Stimulated activated CD8-positive, alpha-beta memory T cell treated with anti-CD3 and anti-CD28 coated beads, Interleukin-4, amount 100 ng/mL, for 48 hours (primary cell): Measurements from ENCODE around the gene ARHGEF12.

ENCODE experiments used
- DNase-seq: peaks from one replicate; pipeline ENCODE4 v3.0.0-alpha.2; 2020

ARHGEF12 gene

DNA sequence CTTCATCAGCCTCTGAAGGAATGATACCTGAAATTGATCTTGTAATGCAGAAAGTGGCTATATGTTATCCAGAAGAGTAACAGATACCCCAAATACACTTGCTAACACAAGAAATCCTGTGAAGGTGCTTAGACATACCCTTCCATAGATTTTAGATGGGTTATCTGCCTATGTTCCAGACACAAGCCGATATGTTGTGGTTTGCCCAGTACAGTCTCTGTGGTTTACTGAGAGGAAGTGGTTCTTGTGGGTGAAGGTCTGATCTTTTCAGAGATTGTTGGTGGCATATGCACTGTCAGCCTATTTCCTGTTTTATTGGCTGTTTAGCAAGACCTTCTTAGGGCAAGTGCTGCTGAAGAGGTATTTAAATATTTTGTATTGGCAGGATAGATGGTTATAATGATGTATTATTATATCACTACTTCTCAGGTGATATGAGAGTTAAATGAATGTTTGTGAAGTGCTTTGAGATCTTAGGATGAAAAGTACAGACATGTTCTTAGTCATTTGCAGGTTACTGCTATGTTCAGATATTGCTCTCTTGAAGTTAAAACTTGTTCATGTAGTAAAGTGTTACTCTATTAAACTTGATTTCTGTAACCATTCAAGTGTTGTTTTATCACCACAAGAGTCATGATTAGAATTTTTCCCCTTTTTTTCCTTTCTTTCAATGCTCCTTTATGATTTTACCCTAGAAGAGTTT, 8.2 kb downstream of the ARHGEF12 start:
- peak; percentile 43 for DNase-seq

DNA sequence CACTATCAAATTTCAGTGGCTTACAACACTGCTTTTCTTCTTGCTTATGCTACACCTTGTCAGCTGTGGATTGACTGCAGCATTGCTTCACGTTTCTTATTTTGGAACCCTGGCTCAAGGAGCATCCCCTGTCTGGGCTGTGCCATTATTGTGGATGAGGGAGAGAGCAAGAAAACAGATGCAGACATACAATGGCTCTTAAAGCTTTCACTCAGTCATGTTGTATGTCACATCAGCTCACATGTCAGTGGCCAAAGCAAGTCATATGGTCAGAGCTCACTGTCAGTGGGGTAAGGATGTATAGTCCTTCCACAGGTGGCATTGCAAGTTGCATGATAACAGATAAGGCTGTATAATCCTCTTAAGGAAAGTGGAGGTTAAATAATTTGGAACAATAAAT, 10.0 kb downstream of the ARHGEF12 start:
- no peak for DNase-seq

DNA sequence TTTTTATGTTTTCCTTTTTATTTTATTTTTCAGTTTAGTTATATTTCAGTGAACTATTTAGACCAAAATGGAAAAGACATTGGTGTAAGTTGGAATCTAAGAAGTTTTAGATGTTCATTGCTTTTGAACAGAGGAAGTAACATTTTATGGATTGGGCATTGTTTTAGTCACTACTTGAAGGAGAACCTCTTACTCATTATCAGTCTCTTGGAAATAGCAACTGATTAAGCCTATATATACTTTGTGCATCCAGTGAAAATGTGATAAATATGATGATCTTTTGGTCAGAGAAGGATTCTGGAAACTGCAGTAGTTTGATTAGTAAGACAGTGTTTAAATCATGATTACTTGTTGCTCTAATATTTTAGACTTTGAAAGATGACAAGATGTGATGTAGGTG, 14.4 kb downstream of the ARHGEF12 start:
- no peak for DNase-seq

DNA sequence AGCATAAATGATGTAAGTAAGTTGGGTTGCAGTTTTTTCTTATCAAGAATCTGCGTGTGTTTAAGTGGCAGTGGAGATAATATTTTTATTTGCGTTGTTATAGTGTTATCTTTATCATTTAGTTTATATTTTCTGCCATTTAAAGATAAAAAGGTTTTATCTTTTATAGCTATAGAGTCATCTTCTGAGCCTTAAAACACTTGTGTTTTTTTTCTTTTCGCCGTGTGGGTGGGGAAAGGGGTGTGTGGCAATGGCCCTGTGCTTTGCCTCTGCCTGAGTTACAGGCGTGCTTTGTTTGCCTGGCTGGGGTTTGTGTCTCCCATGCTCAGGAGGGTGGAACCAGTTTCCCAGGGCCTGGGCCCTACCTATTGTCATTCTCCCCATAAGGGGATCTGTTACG, 16.2 kb downstream of the ARHGEF12 start:
- no peak for DNase-seq

DNA sequence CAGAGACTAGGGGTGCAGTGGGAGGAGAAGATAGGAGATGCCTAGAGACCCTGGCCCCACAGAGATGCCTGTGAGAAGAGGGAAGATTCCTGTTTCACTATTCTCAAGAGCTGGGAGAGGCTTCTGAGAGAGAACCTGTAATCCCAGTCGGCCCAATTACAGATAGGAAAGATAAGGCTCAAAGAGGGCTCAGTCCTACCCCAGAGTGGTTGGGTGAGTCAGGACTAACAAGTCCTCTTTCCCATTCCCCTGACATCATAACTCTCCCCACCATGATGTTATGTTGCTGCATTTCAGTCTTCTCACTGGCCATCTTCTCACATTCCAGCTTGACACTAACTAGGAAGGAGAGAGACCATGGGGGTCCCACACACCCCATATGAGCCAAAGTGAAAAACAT, 17.9 kb downstream of the ARHGEF12 start:
- DNase-seq: no peak

DNA sequence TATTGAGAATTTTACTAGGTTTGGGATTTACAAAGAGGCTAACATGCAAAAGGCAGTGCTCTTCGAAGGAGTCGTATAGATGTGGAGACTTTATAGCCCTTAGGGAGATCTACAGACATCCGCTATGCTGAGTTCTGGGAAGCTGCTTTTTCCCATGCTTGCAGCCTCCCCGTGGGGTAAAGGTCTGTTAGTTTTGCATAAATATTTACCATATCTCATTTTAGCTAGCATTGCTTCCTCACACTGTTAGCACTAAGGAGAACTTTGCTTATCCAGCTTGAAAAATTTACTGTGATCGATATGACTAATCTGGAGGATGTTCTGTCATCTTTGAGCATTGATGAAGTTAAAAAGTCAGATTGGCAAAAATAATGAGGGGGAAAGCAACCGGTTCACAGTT, 18.6 kb downstream of the ARHGEF12 start:
- no peak for DNase-seq

DNA sequence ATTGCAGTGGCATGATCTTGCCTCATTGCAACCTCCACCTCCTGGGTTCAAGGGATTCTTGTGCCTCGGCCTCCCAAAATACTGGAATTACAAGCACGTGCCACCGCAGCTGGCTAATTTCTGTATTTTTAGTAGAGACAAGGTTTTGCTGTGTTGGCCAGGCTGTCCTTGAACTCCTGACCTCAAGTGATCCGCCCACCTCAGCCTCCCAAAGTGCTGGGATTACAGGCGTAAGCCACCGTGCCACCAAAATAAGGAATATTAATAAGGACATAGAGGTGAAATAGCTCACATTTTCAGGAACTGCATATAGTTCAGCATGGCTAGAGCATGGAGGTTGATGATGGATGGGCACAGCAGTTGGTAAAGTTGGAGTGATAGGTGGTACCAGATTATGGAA, 21.4 kb downstream of the ARHGEF12 start:
- no peak for DNase-seq

DNA sequence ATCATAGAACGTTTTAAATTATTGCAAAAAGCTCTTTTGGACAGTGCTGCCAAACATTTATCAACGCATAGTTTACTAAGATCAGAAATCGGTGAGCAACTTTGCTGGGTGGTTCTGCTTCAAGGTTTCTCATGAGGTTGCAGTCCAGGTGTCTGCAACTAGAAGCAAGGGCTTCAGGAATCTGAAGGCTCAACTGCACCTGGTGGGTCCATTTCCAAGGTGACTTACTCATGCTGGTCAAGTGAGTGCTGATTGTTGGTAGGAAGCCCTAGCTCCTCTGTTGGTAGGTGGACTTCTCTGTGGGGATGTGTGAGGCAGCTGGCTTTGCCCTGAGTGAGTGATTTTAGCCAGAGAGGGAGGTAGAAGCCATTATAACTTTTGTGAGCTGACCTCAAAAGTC, 22.5 kb downstream of the ARHGEF12 start:
- DNase-seq: no peak

DNA sequence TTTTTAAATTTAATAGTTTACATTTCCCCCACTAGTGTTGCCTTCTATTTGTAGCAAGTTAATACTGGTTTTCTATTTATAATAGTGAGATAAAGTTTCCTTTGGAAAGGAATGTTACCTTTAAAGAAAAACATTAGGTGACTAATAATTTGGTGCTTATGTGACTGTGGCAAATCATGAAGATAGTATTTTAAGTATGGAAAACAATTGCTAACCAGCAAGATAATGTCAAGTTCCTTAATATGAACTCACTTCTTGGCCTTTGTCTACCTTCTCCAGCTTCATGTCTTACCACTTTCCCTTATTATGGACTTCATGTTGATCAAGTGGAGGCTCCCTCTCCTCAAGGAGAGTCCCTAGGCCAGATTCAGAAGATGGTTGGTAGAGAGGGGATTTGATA, 27.2 kb downstream of the ARHGEF12 start:
- no peak for DNase-seq

DNA sequence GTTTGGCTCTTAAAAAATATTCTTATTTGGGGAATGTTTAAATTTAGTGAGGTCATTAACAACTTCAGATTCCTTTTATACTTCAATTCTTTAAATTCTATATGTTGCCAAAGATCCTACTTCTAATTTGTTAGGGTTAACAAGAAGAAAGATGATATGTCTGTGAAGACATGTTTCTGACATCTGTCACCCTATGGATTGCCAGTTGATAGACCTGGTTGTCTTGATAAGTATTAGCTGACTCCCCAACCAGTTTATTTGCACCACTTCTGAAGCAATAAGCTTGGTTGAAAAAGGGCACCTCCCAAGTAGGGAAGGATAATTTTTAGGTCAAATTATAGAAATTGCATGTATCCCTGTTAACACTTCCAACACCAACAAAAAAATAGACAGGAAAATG, 29.3 kb downstream of the ARHGEF12 start:
- no peak for DNase-seq

DNA sequence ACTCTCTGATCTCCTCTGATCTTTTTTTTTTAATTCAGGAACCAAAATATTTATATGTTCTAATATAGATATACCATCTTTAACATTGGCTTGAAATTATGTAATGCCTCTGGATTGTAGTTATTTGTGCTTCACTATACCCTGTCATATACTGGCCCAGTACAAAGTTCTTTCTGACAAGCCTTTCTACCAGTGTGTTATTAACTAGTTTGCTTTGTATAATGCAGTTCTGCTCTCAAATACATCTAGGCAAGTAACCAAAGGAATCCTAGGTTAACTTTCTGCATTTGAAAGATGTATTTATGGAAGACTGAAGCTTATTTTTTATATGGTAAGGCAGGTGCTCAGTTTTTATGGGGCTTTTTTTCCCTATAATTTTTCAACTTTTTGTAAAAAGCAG, 36.1 kb downstream of the ARHGEF12 start:
- no peak for DNase-seq

DNA sequence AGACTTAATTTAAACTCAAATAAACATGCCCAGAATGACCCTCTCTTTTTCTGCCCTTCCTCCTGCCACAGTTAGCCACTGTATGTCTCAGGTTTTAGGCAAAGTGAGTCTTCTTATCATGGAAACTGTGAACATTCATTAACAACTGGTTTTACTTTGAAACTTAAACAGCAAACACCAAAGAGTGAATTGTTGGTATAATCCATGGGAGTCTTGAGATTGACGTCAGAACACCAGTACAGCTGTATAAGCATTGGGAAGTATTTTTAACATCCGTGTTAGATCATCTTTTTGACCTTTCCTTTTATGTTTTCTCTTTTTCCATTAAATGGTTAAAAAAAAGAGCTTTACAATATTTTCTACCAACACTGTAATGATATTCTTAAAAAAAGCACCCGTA, 38.9 kb downstream of the ARHGEF12 start:
- DNase-seq: no peak

DNA sequence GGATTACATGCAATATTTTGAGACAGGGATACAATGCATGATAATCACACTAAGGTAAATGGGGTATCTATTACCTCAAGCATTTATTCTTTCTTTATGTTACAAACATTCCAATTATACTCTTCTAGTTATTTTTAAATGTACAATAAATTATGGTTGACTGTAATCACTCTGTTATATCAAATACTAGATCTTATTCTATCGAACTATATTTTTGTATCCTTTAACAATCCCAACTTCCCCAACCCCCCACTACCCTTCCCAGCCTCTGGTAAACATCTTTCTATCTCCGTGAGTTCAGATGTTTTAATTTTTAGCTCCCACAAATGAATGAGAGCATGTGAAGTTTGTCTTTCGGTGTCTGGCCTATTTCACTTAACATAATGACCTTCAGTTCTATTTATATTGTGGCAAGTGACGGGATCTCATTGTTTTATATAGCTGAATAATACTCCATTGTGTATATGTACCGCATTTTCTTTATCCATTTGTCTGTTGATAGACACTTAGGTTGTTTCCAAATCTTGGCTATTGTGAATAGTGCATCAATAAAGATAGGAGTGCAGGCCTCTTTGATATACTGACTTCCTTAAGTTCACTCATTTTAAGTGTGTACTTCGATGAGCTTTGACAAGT, 40.5 kb downstream of the ARHGEF12 start:
- DNase-seq: no peak

DNA sequence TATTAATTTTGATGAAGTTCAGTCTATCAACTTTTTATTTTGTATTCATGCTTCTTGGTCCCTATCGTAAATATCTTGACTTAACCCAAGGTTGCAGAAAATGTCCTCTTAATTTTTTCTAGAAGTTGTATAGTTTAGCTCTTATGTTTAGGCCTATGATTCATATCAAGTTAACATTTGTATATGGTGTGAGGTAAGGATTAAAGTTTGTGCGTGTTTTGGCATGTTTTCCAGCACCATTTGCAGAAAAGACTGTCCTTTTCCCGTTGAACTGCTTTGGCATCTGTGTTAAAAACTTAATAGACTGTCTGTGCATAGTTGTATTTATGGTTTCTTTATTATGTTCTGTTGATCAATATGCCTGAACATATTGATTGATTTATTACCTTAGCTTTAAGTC, 42.3 kb downstream of the ARHGEF12 start:
- no peak for DNase-seq

DNA sequence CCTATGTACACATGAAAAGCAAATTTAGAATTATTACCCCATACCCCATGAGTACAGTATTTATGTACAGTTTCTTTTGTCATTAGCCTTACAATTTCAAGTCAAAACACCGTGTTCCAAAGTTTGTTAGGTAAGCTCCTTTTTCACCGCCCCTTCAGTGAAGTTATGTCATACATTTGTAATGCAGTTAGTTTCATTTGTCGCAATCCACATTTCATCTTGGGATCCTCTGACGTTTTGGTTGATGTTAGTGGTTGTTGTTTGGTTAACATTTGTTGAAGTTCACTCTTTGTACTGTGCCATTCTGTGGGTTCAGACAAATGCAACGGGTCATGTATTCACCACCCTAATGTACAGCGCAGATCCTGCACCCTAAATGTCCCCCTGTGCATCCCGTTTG, 45.2 kb downstream of the ARHGEF12 start:
- no peak for DNase-seq

DNA sequence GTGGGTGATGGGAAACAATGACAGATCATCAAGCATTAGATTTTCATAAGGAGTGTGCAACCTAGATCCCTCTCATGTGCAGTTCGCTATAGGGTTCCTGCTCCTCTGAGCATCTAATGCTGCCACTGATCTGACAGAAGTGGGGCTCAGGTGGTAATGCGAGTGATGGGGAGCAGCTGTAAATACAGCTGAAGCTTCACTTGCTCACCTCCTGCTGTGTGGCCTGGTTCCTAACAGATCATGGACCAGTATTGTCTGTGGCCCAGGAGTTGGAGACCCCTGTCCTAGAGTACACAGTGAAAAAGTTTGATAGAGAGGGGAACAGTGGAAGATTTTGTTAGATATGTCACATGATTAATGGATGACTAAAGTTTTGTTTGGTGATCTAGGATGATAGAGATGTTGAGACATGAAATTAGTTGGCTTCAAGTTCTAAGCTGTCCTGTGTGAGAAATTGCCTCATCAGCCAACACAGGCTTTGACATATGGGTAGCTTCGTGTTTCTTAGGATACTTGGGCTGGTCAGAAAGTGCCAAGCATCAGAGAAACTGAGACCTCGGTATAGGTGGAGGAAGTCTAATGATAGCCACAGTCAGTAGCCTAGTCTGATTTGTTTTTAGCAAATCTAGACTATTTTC, 47.4 kb downstream of the ARHGEF12 start:
- DNase-seq: no peak

DNA sequence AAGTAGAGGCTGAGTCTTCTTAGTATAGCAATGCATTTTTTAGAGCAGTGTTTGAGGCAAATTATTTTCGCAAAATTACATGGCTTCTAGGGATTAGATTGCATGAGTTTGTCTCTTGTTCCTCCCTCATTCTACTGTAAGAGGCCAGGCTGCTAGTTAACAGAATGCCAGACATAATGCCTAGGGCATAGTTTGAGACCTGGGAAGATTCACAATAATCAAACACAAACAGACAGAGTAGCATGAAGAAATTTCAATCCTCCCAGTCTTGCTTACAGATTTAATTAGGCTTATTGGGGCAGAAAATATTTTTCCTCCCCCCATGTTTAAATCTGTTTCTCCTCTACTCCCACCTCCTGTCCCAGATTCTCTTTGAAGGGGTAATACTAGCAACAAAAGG, 48.3 kb downstream of the ARHGEF12 start:
- DNase-seq: no peak

DNA sequence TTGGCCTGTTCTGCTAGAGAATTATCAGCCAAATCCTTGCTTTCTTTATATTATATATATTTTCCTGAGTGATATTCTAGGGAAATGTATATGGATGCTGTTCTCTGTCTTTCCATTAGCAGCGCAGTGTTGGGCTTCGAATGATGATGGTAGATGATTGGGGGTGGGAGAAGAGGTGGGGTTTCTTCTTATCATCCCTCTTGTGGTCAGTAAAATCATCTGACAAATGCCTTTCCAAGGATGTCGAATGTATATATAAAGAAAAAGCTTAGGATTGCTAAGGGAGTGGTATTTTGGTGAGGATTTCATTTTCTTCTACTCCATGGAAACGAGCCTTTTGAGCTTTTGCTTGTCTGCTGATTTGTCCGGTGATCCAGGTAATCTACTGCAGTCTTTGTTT, 48.9 kb downstream of the ARHGEF12 start:
- DNase-seq: no peak

DNA sequence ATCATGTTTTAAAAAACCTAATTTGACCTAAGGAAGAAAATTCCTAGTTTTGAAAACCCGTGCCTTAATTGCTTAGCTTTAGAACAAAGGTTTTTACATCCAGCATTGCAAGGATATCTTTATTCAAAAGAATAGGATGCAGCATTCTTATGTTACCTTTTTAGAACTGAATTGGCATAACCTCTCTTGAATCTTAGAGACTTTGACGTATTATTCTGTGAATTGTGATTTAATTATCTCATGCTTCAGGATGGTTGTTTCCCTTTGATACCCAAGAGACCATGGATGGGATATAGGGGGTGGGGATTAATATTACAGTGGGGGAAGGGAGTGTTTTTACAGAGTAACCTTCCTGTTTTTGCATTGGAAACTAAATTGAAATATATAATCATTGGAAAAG, 49.4 kb downstream of the ARHGEF12 start:
- DNase-seq: no peak

DNA sequence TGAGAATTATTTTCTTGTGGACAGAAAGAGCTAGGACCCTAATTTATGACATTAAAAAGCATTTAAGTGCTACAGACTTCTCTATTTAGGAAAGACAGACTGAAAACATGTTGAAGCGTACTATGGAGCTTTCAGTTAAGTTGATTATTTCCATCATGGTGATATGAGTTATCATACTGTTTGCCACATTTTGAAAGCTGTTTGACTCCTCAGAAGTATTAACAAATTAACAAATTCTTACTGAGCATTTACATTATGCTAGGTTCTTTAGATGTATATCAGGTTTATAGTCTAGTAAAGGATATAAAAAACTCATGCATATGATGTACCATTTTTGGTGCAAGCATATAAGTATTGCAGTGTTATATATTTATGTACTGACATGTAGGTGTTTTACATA, 50.1 kb downstream of the ARHGEF12 start:
- no peak for DNase-seq

DNA sequence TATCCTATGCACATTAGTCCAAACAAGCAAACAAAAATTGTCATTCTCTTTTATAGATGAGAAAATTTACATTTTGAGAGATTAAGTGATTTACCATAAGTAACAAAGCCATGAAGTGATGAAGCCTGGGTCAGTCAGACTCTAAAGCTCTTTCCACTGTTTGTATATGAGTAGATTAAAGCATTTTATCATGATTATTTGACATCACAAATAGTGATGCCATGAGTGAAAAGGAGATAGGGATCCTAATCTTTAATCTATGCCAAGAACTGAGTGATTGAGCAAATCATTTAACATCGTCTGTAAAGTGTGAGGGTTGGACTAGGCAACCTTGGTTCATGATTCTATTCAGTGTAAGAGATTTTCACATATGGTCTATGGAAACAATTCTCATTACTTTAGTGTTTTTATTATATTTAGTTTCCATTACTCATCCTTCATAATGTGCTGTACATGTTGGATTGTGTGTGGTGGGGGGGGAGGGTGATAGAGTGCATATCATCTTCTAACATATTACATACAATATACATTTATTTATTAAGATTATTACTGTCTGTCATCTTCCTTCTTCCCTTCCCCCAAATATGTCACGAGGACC, 50.7 kb downstream of the ARHGEF12 start:
- no peak for DNase-seq

DNA sequence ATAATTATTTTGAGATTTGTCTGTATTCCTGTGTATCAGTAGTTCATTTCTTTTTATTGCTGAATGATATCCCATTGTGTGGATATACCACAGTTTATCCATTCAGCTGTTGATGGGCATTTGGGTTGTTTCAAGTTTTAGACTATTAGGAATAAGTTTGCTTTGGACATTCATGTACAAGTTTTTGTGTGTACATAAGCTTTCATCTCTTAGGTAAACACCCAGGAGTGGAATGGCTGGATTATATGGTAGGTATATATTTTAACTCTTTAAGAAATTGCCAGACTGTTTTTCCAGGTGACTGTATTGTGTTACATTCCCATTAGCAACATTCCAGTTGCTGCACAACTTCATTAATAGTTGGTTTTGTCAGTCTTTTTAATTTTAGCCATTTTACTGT, 52.0 kb downstream of the ARHGEF12 start:
- DNase-seq: no peak

DNA sequence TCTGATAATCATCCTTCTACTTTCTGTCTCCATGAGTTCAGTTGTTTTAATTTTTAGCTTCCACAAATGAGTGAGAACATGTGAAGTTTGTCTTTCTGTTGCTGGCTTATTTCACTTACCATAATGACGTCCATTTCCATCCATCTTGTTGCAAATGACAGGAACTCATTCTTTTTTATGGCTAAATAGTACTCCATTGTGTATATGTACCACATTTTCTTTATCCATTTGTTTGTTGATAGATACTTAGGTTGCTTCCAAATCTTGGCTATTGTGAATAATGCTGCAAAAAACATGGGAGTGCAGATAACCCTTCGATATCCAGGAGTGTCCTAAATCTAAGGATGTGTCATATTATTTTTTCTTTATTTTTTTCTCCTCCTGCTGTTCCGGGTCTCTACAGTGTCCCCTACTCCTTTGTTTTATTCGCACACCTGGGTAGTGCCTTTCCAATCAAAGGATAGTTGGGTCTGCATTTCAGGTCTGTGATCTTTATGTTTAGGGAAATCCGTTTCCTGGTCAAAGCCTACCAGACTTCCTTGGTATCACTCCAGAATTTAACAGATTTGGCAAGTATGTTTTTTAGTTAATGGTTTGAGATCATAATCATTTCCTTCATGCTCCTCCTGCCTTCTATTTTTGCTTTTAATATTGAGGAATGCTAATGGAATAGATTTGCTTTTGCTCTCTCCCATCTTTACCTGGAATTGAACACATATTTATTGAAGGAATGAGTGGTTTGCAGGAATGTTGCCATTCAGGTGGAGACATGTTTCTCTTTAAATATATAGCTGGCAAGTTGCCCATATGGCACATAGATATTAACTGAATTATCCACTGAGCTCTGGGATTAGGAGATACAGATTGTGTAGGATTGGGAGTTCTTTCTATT, 53.7 kb downstream of the ARHGEF12 start:
- DNase-seq: no peak
